GM12873 (cell line): ENCODE data around the gene RHBDF2.

Experiments used
- TF ChIP-seq, protein P1 (sequence below): IDR thresholded peaks from 2 replicates; pipeline ENCODE4 v1.5.1; 2012; ENCODE audit warnings: low read depth, mild to moderate bottlenecking, moderate library complexity, low read length, control low read depth; ENCODE audit not compliant: insufficient read depth; ENCODE audit errors: missing control alignments

Gene RHBDF2

GRCh38 chr17:76513306-76513692 is 12.1 kb upstream of the RHBDF2 start:
- TF ChIP-seq, protein P1, sequence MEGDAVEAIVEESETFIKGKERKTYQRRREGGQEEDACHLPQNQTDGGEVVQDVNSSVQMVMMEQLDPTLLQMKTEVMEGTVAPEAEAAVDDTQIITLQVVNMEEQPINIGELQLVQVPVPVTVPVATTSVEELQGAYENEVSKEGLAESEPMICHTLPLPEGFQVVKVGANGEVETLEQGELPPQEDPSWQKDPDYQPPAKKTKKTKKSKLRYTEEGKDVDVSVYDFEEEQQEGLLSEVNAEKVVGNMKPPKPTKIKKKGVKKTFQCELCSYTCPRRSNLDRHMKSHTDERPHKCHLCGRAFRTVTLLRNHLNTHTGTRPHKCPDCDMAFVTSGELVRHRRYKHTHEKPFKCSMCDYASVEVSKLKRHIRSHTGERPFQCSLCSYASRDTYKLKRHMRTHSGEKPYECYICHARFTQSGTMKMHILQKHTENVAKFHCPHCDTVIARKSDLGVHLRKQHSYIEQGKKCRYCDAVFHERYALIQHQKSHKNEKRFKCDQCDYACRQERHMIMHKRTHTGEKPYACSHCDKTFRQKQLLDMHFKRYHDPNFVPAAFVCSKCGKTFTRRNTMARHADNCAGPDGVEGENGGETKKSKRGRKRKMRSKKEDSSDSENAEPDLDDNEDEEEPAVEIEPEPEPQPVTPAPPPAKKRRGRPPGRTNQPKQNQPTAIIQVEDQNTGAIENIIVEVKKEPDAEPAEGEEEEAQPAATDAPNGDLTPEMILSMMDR: no peak

DNA sequence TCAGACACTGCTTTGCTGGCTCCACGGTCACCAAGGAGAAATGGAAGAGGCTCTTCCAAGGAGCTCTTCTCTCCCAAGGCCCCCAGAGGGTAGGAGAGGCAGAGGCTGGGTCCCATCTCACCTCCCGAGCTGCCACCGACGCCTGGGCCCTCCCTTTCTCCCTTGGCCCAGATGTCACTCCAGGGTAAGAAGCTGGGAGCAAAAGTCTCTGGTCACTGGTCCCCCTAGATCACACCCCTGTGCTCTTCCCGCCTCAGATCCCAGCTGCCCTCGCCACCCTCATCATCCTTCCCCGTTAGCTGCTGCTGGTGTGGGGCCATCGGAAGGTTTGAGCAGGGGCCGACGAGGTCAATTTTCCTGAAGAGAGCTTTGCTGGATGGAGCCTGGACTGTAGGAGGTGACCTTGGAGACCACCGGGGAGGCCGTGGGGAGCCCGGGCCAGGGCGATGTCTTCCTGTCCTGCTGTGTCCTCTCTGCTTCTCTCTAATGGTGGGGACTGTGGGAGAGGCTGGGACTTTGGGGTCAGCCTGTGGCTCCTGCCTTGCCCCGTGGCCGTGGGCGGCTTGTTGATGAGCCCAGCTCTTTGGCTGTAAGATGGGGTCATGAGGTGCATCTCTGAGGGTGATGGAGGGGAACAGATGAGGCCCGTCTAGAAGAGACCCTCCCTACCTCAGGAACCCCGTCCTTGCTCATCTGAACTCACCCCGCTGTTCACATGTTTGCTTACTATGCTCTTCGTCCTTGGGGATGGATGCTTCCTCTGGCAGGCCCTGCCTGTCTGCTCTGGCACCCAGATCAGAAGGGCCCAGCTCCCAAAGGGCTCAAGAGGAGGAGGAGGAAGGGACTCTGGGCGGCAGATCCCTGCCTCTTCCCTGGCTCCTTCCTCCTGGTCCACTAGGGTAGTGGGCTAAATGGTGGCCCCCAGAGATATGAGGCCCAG is 11.4 kb upstream of the RHBDF2 start:
- TF ChIP-seq, protein P1: no peak

DNA sequence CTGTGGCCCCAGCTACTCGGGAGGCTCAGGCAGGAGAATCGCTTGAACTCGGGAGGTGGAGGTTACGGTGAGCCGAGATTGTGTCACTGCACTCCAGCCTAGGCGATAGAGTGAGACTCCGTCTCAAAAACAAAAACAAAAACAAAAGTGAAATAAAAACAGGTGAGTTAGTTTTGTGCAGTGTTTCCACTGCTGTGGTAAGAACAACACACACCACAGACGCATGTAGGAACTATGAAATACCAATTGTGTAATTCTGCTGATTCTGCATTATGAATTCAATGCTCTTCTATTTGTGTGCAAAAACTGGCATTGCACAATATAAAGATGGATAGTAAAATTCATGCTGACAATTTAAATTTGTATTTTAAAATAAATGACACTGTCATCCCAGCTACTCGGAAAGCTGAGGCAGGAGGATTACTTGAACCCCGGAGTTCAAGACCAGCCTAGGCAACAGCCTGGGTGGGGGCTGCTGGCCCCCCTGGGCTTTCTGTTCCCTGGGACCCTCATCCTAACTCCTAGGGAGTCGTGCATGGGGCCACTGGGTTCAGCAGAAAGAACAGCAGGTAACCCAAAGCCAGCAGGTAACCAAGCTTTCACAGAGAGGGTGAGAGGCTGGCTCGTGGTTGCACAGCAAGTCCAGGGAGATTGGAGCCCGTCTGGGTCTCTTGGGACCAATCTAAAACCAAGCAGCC is 10.6 kb upstream of the RHBDF2 start:
- TF ChIP-seq, protein P1: no peak

- TF ChIP-seq, protein P1: no peak
Measured at GRCh38 chr17:76510831-76511244, 9.6 kb upstream of the RHBDF2 start.

DNA sequence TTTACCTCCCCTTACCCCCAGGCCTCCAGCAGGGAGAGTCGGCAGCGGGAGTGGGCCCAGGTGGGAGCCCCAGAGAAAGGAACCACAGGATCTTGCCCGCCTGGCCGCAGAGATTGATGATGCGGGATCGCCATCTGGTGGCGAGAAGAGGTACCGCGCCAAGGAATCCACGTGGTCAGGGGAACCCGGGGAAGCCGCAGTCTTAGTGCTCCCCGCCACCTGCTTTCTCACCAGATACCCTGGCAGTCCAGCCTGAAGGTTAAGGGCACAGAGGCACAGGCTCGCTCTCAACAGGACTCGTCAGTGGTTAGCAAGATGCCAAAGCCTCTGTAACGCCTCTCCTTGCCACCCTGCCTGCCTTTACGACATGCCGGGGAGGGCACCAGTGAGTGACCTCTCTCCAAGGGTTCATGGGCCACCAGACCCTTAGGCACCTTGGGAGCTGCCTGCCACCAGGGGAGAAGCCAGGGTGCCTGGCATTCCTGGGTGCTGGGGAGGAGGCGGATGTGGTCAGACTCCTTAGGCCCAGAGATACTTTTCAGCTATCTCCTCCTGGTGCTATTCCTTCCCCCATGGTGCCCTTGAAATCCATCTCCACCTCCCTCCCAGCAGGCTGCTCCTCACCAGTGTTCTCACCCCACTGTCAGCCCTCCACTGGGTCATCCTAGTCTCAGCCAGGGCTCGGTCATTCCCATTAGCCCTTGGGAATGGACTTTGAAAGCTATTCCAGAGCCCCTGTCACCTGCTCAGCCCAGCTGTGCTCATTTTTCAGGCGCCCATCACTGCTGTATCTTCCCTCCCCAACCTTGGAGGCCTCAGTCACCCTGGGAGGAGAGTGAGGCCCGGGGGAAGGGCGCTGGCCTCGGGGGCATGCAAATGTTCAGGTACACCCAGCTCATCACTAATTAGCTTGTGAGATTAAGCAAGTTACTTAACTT is 5.5 kb upstream of the RHBDF2 start:
- TF ChIP-seq, protein P1: peak; percentile 88

GRCh38 chr17:76504117-76504516 is 2.9 kb upstream of the RHBDF2 start:
- TF ChIP-seq, protein P1: peak; percentile 27
